HG03039 (cell line): ENCODE results near the gene RER1.

Experiments
- ATAC-seq: cut with Tn5 transposase; IDR thresholded peaks from one replicate; pipeline ENCODE4 v1.9.1; 2021; ENCODE audit warnings: mild to moderate bottlenecking, moderate library complexity; ENCODE audit not compliant: unreplicated experiment

The RER1 gene

DNA sequence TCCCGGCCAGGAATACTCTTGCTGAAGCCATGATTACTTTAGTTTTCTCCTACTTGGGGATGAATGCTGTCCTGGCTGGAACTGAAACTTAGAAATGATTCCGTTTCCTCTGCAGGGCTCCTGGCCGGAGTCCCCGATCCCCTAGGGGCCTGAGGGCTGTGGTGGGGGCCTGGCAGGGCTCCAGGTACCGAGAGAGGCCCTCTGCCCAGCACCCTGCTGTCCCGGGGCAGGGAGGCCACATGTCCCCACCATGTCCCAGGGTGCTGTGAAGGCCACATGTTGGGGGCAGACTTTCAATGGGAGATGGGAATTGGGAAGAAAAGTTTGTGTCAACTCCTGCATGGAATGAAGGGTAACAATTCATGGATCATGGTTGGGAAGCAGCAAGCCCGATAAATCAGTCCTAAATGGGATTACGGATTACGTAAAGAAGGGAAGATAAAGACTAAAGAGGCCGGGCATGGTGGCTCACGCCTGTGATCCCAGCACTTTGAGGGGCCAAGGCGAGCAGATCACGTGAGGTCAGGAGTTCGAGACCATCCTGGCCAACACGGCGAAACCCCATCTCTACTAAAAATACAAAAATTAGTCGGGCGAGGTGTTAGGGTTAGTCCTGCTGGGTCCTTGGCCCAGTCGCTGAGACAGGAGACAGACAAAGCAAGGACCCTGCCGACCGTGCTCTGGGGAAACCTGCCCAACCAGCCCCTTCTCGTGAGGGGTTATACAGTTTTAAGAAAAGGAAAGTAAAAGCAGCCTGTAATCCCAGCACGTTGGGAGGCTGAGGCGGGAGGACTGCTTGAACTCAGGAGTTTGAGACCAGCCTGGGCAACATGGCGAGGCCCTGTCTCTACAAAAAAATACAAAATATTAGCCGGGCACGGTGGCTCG is 37.8 kb upstream of the RER1 start:
- ATAC-seq, result no peak

DNA sequence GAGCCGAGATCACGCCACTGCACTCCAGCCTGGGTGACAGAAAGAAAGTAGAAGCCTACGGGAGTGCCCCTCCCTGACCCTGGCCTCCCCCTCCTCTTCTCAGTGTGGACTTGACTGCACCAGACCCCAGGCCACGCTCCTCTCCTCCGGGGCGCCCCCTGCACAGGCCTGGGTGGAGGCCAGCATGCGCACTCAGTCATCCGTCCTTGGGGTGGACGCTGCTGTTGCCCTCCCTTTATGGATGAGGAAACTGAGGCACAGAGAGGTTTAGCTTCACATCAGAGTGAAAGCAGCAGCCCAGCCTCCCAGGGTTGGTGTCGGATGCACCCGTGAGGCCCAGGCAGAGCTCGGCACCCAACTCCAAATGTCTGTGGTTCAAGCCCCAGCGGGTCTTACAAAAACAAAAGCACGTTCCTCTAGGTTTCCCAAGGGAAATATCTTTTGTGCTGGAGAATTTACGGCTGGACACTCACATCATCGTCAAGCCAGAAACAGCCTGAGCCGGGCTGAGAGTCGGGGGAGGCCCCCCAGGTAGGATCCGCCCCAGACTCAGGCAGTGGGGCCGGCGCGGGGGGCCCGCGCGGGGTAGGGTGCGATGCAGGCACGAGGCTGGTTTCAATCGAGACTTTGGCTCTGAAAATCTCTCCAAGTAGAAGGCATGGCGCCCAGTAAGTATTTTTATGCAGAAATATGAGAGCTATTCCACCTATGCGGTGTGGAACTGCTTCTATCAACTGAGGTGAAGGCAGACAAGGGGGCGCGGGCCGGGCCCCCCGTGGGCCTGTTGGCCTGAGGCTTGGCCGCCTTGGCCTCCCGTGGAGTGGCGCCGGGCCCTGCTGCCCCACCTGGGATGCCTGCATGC is 36.9 kb upstream of the RER1 start:
- no peak for ATAC-seq

DNA sequence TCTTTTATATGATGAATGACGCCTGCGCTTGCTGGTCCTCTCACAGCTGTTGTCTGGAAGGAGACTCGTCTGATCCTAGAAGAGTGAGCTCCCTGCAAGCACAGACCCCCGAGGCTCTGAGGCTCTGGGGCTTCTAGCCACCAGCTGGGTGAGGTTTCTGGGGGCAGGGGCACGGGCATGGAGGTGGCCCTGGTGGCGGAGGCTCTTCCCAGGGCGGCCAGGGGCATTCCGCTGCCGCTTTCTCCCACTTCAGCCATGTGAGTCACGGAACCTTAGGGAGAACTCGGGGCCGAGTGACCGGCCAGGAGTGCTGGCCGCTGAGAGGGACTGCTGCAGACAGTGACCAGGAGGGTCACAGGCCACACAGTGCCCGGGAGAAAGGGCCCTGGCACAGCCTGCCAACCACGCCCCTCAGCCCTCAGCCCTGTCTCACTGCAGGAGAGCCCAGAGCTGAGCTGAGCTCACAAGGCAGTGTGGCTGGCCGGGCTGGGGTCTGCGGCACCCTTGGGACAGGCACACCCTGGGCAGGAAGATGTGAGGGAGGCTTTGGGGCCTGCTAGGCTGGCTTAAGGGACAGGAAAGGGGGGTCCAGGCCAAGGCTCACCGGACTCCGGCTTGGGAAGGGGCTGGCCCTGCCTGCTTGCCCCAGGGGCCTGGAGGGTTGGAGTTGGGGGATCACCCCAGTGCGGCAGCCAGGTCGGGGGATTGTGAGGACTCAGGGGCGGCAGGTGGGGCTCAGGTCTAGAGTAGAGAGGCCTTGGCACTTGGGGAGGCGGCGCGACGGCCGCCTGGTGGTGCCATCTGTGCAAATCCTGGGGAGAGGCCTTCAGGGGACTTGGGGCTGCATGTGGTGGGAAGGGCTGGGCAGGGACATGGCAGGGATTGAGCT is 36.0 kb upstream of the RER1 start:
- no peak for ATAC-seq

- no peak for ATAC-seq
Measured at GRCh38 chr1:2356401-2356800, 35.2 kb upstream of the RER1 start.

GRCh38 chr1:2356911-2357845 is 34.5 kb upstream of the RER1 start:
- no peak for ATAC-seq

DNA sequence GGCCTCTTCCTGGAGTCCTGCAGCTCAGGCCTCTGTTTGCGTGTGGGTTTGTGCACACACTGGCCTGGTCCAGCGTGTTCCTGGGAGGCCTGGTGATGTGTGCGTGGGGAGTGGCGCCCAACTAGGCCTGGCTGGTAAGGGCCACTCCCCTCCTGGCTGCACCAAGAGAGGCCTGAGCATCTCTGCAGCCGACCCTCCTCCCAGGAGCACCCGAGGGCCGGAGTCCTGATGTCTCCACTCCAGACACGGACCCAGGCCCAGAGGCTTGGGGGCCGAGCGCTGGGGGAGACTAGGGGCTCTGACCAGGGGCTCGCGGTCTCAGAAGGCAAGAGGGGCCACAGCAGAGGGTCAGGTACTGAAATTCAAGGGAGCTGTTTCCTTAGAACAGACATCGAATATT is 33.6 kb upstream of the RER1 start:
- no peak for ATAC-seq

GRCh38 chr1:2358651-2359640 is 32.7 kb upstream of the RER1 start:
- ATAC-seq, result no peak

DNA sequence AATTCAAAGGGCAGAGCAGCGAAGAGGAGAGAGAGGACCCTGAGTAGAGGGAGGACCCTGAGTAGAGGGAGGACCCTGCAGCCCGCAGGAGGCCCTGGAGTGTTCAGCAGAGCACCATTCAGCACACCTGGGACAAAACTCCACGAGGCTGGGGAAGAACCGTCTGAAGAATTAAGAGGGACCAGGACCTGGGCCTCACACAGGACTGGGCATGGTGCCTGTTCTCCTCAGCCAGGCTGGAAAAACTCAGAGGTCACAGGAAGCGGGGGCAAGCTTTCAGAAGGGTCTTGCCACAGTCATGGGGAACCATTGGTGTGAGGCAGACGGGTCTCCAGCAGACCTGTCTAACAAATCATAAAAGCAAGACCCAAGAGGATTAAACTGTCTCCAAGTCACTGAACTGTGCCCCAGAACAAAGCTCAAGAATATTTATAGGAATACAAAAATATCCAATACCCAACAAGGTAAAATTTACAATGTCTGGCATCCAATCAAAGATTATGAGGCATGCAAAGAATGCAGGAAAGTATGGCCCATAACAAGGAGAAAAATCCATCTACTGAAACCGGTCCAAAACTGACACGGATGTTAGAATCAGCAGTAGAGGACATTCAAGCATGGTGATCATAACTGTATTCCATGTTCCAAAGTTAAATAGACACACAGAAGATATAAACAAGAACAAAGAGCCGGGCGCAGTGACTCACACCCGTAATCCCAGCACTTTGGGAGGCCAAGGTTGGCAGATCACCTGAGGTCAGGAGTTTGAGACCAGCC is 30.9 kb upstream of the RER1 start:
- no peak for ATAC-seq

GRCh38 chr1:2363847-2364513 is 27.7 kb upstream of the RER1 start:
- ATAC-seq, result no peak

DNA sequence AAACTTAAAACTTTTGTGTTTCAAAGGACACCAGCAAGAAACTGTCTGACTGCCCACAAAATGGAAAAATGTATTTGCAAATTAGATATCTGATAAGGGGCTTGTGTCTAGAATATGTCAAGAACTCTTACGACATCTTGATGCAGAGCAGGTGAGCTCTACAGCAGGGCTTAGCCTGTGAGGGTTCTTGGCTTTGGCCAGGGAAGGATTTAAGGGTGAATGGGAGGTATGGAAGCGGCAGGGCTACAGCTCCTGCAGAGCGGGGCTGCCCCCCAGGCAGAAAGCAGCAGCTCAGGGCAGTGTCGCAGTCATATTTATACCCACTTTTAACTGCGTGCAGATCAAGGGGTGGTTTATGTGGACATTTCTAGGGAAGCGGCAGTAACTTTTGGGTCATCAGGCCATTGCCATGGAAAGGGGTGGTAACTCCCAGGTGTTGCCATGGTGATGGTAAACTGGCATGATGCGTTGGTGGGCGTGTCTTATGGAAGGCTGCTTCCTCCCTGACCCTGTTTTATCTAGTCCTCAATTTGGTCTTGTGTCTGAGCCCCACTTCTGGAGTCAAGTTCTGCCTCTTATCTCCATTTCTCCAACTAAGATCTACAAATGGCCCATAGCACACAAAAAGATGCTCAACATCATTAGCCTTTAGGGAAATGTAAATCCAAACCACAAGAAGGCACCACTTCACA is 23.4 kb upstream of the RER1 start:
- ATAC-seq, result no peak

DNA sequence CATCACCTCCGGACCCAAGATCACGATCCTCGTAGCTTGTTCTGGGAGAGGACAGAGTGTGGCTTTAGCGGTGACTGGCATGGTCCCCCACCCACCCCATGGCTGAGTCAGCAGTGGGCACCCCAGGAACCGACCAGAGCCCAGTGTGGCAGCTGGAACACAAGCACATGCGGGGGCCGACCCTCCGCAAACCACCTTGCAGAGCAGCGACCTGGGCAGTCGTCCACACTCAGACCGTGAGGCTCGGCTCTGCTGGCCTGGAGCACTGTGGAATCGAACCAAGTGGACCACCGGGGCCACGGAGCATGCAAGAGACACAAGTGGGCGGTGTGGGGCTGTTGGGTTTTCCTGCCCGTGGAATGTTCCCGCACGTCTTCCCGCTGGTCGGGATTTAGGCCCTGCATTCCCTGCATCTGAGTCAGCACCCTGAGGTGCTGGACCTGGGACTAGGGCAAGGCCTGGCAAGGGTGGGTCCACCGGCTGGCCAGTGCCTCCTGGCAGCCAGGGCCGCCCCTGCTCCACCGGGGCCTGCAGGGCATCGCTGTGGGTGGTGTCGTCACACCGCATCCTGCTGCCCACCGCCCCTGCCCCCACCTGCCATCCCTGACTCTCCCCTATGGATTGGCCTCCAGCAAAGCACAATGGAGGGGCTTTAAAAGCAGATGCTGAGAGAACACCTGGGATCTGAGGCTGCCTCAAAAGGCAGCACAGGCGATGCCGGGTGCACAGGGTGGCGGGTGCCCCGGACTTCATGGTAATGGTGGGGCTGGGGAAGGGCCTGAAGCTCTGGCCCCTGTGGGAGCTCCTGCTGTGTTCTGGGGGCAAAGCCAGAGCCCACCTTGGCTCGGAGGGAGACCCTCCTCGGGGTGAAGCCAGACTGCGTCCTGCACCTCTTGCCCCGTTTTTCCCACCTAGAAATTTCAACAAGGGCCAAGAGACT is 18.8 kb upstream of the RER1 start:
- ATAC-seq, result no peak

DNA sequence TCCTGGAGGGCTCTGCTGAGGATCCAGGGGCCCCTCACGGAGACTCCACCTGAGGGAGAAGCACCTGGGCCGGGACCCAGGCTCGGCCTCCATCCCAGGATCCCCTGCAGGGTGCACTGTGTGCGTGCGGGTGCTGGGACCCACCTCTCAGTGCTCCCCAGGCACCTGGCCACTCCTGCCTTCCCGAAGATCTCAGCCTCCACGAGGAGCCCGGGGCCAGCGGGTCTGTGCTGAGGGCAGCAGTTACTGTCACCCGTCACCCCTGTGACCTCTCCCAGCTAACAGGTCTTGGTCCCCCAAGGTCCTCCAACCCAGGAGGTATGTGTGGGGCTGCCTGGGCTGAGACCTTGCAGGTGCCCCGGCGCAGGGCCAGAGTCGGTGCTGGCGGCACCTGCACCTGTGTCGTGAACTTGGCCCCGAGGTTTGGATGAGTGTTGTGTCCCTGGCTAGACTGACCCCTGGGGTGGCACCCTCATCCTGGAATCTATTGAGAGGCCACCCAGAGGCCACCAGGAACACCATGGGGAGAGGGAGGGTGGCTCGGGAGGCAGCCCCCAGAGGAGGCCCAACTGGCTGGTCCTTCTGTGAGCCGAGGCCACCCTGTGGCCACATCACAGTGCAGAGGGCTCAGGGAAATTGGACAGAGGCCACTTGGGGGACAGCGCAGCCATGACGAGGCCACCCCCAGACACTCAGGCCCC is 17.9 kb upstream of the RER1 start:
- ATAC-seq, result no peak

GRCh38 chr1:2374252-2375155 is 17.1 kb upstream of the RER1 start:
- ATAC-seq, result no peak
